IPS-18c (cell line): ENCODE data around the gene PRIM2.
"Not testable (repeated sequence)": the region's sequence is repeated elsewhere in the genome, so short reads cannot be mapped to it uniquely, and the experiment has no call there.

Experiments used
- H3K4me3 ChIP-seq: 2 replicates; pipeline ENCODE4 v1.7.0; 2013; ENCODE audit warnings: low read depth, mild to moderate bottlenecking, low read length, moderate library complexity; ENCODE audit not compliant: insufficient read depth
- H3K9me3 ChIP-seq: one replicate; pipeline ENCODE4 v1.6.1; 2013; ENCODE audit warnings: mild to moderate bottlenecking, low read length, moderate library complexity; ENCODE audit not compliant: control insufficient read depth, insufficient read depth

PRIM2 gene

DNA sequence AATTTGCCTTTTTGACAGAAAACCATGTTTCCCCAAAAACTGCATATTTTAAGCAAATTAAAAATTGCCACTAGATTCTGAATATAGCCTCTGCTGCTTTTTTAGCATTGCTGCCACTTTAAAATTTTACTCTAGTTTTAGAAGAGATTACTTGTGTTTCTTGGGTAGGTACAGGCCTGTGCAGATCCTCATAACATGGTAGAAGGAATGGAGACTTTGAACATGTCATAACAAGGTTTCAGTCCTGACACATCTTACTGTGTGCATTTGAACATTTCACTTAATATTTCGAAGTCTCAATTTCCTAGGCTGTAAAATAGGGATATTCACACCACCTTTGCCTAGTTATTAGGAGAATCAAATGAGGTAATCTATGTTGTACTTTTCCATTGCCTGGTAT lies 259.6 kb downstream of the PRIM2 start:
- not testable (repeated sequence) for H3K4me3 ChIP-seq, H3K9me3 ChIP-seq

DNA sequence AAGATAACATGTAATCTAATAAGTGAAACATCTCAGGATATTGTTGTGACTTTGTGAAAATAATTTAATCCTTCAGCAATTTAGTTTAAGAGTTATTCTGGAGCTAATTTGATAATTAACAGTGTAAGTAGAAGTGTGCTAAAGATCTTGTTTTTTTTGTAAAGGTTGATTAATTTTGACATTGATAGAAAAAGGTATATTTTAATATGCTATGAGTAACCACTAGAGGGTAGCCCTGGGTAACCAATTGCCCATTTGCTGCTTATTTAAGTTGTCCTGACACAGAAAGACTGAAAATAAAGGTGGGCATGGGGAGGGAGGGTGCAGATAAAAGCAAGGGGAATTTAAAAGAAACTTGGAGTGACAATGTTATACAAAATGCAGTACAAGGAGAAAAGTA lies 262.1 kb downstream of the PRIM2 start:
- H3K9me3 ChIP-seq, H3K4me3 ChIP-seq: not testable (repeated sequence)

DNA sequence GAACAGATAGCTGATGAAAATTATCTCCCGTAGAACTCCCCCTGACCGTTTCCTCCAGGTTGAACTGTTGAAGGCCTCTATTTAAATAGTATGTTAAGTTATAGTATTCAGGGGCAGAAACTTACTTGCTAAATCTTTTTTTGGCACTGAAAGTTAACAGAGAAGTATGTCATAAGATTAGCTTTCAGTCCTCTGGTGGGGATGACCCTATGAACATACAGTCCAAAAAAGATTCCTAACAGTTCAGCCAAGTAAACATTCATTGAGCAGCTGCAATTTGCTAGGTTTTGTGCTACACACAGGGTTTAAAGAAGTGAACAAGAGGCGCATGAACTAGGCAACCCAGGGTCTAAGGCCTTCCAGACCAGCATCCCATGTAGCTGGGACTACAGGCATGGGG lies 264.2 kb downstream of the PRIM2 start:
- not testable (repeated sequence) for H3K4me3 ChIP-seq

DNA sequence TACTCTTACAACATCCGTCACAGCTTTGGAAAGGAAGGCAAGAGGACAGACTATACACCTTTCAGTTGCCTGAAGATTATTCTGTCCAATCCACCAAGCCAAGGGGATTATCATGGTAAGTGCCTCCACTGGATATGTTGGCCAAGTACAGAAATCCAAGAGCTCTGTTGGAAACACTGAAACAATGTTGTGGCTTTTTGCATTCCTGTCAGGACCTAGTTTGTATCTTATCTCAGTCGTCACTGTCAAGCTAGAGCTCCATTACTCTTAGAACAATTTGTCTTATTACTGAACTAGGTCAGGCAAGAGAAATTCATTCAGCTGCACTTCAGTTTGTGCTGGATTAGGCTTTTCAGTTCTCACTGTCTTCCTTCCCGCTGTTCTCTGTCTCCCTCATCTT lies 283.7 kb downstream of the PRIM2 start:
- H3K4me3 ChIP-seq, H3K9me3 ChIP-seq: not testable (repeated sequence)

More for the DNA sequence above, 264.2 kb downstream of the PRIM2 start:
- not testable (repeated sequence) for H3K9me3 ChIP-seq

DNA sequence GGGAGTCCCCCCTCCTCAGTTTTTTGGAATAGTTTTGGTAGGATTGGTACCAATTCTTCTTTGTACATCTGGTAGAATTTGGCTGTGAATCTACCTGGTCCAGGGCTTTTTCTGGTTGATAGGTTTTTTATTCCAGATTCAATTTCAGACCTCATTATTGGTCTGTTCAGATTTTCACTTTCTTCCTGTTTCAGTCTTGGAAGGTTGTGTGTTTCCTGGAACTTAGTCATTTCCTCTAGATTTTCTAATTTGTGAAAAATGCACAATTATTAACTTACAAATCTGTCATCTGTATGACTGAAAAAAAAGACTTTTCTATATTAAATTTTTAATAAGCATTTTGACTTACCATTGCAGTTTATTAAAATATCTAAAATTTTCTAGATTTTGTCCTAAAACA lies 287.9 kb downstream of the PRIM2 start:
- H3K9me3 ChIP-seq, result not testable (repeated sequence)

DNA sequence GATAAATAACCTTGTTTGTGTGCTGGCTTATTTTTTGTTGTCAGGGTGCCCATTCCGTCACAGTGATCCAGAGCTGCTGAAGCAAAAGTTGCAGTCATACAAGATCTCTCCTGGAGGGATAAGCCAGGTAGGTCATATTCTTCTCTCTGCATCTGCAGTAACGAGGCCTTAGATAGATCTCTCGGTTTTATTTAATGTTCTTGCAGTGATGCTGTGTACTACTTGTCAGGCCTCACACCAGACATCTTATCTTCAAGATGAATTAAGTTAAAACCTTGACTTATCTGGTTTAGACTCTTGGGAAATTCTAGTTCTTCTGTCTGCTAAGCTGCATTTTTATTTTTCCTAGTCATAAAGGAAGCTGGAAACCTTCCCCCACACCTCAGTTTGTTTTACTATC lies 288.9 kb downstream of the PRIM2 start:
- not testable (repeated sequence) for H3K9me3 ChIP-seq, H3K4me3 ChIP-seq

More for the DNA sequence above, 287.9 kb downstream of the PRIM2 start:
- H3K4me3 ChIP-seq, result not testable (repeated sequence)

DNA sequence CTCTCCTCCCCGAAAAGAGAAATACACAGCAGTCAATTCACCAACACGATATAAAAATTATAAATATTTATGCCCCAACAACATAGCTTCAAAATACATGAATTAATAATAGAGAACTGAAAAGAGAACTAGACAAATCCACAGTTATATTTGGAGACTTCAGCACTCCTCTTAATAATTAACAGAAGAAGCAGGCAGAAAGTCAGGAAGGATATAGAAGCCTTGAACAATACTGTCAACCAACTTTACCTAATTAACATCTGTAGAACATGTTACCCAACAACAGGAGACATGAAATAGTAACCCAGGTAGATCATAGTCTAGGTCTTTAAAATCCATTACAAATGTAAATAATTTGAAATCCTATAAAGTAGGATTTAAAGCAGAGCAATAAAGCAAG lies 293.2 kb downstream of the PRIM2 start:
- not testable (repeated sequence) for H3K4me3 ChIP-seq, H3K9me3 ChIP-seq

DNA sequence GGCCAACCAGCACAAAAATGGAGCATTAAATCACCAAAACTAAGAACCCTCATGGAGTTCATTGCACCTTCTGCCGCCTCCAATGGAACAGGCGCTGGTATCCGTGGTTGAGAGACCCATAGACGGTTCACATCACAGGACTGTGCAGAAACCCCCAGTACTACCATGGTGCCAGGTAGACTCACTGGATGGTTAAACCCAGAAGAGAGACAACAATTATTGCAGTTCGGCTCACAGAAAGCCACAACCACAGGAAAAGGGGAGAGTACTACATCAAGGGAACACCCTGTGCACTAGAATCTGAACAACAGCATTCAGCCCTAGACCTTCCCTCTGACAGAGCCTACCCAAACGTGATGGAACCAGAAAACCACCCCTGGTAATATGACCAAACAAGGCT lies 301.5 kb downstream of the PRIM2 start:
- H3K4me3 ChIP-seq, H3K9me3 ChIP-seq: not testable (repeated sequence)

DNA sequence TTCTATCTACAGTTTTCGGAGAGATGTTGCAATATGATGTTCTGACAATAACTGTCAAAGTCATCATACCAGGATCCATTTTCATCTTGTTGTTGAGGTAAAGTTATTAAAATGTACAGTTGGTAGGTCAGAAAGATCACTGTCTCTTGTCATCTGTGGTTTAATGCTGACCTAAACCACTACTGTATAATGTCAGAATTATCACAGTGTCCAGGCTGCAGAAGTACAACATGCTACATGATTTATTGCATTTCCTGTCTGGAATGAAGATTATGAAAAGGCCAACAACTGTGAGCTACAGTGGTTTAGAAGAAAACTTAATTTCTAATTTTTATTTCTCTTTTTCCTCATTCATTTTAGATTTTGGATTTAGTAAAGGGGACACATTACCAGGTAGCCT lies 314.3 kb downstream of the PRIM2 start:
- H3K9me3 ChIP-seq, H3K4me3 ChIP-seq: not testable (repeated sequence)

DNA sequence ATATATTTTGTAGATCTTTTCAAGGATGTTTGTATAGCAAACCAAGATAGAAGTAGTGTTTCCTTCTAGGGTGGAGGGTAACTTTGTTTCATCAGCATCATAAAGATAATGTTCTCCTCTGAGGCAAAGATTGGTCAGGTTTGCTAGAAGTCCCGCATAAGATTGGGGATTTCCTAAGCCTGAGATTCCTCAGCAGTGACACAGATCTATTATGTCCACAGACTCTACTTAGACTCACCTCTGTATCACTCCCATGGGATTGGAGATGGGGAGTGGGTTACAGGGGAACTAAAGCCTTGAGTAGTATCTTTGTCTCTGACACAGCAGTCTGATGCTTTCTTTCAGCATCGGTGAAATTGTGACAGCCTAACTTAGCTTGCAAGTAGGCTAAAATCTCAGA lies 341.1 kb downstream of the PRIM2 start:
- not testable (repeated sequence) for H3K4me3 ChIP-seq, H3K9me3 ChIP-seq

DNA sequence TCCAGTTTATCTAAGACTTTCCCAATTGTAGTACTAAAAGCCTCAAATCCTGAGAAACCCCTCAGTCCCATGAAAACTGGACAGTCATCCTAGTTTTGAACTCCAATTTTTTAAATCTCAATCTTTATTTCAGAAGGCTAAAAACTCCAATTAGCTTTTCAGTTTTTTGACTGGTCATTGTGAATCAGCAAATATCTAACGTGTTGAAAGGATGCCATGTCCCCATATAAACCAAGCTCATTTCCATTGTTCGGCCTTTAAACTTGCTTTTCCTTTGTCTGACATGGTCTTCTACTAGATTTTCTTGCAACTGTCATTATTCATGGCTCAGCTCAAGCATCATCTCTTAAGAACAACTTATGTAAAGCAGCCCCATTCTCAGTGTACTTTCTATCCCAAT lies 342.4 kb downstream of the PRIM2 start:
- not testable (repeated sequence) for H3K9me3 ChIP-seq, H3K4me3 ChIP-seq

DNA sequence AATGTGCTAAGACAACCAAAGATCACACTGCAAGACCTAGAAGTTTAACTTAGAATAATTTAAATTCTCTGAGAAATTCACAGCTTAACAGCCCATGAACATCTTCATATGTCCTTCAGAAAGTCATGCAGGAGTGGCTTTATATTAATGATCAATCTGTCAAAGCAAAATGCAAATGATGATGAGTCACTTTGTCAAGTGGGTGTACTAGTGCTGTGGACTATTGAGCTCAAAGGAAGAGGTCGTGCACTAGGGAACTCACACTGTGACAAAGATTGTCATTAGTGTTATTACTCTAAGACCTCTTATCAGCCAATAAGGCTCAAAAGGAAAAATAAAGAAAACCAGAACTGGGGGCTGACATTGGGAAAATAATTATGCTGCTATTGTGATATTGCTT lies 343.5 kb downstream of the PRIM2 start:
- H3K4me3 ChIP-seq, H3K9me3 ChIP-seq: not testable (repeated sequence)

DNA sequence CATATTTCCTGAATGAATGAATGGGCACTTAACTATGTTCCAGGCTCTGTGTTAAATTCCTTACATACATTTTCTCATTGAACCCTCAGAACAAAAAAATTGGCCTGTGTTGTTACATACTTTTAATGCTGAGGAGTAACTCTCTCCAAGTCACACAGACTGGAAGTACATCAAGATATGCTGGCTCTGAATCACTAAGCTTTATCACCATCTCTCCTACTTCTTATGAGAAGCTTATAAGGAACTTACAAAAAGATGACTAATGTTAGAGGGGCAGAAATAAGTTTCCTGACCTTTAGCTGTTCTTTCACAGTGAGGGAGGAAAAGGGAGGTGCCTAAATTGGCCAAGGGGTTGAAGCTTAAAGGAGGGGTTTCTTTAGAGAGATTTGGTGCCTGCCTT lies 350.7 kb downstream of the PRIM2 start:
- not testable (repeated sequence) for H3K4me3 ChIP-seq, H3K9me3 ChIP-seq

DNA sequence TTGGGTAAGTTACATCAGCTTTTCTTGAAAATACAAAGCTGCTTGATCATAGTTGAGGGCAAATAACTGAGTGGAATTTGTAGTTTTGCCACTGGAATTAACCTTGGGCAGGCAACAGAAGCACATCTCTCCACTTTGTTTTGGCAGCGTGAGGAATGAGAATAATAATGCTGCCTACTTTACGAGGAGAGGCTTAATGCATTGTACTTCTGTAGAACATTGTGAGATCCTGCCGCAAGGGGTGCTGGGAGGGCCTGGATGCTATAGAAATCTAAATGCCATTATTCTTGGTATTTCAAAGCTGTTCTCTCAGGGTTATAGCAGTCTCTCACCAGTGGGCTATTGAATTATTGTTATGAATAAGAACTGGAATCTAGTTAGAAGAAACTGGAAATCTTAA lies 353.8 kb downstream of the PRIM2 start:
- H3K4me3 ChIP-seq, result not testable (repeated sequence)

DNA sequence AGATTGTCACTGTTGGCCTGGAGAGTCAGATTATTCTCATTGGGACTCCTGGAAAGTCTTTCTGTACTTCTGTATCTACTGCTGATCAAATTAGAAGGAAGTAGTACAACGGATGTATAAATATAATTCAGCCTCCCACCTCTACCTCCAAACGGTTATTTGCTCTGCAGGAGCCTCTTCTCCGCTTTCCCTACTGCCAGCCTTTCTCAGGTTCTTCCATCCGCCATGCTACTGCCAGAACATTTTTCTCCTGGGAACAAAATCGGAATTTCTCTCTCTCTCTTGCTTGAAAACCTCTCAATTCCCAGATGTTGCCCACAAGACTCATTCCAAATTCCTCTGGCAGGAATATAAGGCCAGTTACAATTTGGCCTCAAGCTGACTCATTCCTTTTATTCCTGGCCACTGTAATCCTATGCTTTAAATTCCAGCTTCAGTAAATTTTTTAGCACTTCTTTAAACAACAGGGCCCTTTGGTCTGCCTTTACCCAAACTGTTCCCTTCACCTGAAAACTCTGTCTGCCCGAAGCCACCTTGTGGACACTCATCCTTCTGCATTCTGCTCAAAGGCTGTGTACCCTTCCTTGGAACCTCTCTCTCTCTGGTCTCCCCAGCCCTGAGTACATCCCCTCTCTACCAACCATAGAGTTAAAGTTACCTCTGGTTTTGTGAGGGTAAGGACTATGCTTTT lies 354.7 kb downstream of the PRIM2 start:
- not testable (repeated sequence) for H3K4me3 ChIP-seq, H3K9me3 ChIP-seq

More for the DNA sequence above, 353.8 kb downstream of the PRIM2 start:
- not testable (repeated sequence) for H3K9me3 ChIP-seq

DNA sequence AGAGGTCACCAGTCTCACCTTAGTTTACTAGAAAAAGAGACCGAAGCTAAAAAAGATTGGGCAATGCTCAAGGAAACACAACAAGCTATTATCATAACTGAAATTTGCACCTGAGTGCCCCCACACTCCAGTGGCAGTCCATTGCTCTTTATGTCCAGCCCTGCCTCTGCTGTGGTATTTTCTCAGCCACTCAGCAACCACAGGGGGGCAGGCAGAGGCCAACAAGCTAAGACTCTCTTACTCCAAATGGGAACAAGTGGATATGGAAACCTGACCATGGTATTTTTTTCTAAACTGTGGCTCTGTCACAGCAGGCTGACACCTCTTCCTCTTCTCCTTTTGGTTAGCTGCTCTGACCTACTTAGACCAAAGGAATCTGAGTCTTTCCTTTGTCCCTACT lies 355.9 kb downstream of the PRIM2 start:
- H3K9me3 ChIP-seq, H3K4me3 ChIP-seq: not testable (repeated sequence)

DNA sequence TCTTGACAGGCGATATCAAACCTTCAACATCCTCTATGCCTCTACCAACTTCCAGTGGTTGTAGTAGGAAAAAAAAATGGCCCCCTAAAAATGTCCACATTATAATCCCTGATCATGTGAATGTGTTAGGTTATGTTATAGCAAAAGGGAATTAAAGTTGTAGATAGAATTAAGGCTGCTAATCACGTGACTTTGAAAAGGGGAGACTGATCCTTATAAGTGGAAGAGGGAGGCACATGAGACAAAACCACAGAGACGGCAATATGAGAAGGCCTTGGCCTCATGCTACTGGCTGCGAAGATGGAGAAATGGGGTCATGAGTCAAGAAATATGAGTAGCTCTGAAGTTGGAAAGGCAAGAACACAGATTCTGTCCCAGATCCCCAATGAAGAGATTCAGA lies 358.0 kb downstream of the PRIM2 start:
- H3K9me3 ChIP-seq, H3K4me3 ChIP-seq: not testable (repeated sequence)

DNA sequence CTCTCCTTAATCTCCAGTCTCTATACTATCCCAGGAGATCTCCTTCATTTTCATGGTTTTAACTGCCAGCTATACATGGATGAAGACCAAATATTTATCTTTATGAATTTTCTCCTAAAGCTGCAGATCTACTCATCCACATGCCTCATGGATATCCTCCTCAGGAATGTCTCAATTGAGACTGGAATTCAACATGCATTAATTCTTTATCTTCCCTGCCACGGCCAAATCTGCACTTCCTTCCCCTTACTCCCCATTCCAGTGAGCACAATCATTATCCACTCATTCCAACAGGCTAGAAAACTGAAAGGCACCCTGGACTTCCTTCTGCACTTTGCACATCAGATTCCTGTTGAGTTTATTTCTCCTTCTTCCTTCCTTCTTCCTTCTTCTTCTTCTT lies 379.0 kb downstream of the PRIM2 start:
- H3K9me3 ChIP-seq, result not testable (repeated sequence)

More for the DNA sequence above, 379.0 kb downstream of the PRIM2 start:
- H3K4me3 ChIP-seq, result not testable (repeated sequence)
